K562 (cell line): ENCODE results near the gene ABCA3. TPM values are rescaled to one million over a fixed set of nuclear protein-coding genes. Genes with fewer than 3 reads are reported as not detected.

Experiments used
- ARHGAP35 ChIP-seq: fragments of 450-650 bp; IDR thresholded peaks from 2 replicates; pipeline ENCODE4 v1.6.1; 2018; ENCODE audit not compliant: partially characterized antibody
- ATF1 ChIP-seq, 2 experiments: fragments of 450-650 bp in 1 of 2; IDR thresholded peaks; 2 replicates each; pipeline ENCODE4 v1.6.1; 2016; ENCODE audit warnings: missing compliant biosample characterization in 1 of 2, missing genetic modification characterization in 1 of 2
- CAMTA2 ChIP-seq: fragments of 250-450 bp; sonication (Bioruptor Pico); conservative IDR thresholded peaks from 2 replicates; pipeline ENCODE4 v1.5.1; 2022
- CCNT2 ChIP-seq: IDR thresholded peaks from 2 replicates; pipeline ENCODE4 v1.6.1; 2011; ENCODE audit warnings: borderline replicate concordance, low read depth, mild to moderate bottlenecking, moderate library complexity, mixed read lengths, low read length; ENCODE audit not compliant: insufficient read length; ENCODE audit errors: extremely low read depth
- CXXC5 ChIP-seq: fragments of 250-450 bp; sonication (Bioruptor Pico); IDR thresholded peaks from 2 replicates; pipeline ENCODE4 v1.8.0; 2022; ENCODE audit warnings: inconsistent platforms, mild to moderate bottlenecking, moderate library complexity
- ESRRA ChIP-seq: fragments of 450-650 bp; IDR thresholded peaks from 2 replicates; pipeline ENCODE4 v1.6.1; 2014; ENCODE audit warnings: low read depth, mild to moderate bottlenecking, moderate library complexity, borderline replicate concordance
- HDAC6 ChIP-seq: IDR thresholded peaks from 2 replicates; pipeline ENCODE4 v1.6.1; 2012; ENCODE audit warnings: low read depth, mild to moderate bottlenecking, control low read depth, inconsistent platforms, low read length, moderate library complexity
- HDAC8 ChIP-seq: fragments of 450-650 bp; IDR thresholded peaks from 2 replicates; pipeline ENCODE4 v1.6.1; 2016; ENCODE audit warnings: mild to moderate bottlenecking, missing genetic modification characterization, moderate library complexity, missing compliant biosample characterization
- KDM5B ChIP-seq: fragments of 200-600 bp; sonication (generic); IDR thresholded peaks from 2 replicates; pipeline ENCODE4 v1.6.1; 2012; ENCODE audit warnings: low read depth, mild to moderate bottlenecking, moderate library complexity, low read length, control low read depth, inconsistent platforms; ENCODE audit not compliant: insufficient replicate concordance
- NFRKB ChIP-seq: fragments of 450-650 bp; IDR thresholded peaks from 2 replicates; pipeline ENCODE4 v1.6.1; 2016; ENCODE audit warnings: low read depth
- NFXL1 ChIP-seq: fragments of 450-650 bp; formaldehyde crosslinking; IDR thresholded peaks from 2 replicates; pipeline ENCODE4 v1.4.0; 2021; ENCODE audit warnings: mild to moderate bottlenecking
- PHF20 ChIP-seq: fragments of 450-650 bp; IDR thresholded peaks from 2 replicates; pipeline ENCODE4 v1.6.1; 2018; ENCODE audit not compliant: partially characterized antibody
- PPARD ChIP-seq: fragments of 250-450 bp; sonication (Bioruptor Pico); IDR thresholded peaks from 2 replicates; pipeline ENCODE4 v1.8.0; 2022; ENCODE audit warnings: inconsistent platforms, mild to moderate bottlenecking, moderate library complexity
- PYGO2 ChIP-seq: fragments of 450-650 bp; IDR thresholded peaks from 2 replicates; pipeline ENCODE4 v1.6.1; 2016; ENCODE audit warnings: mild to moderate bottlenecking, missing genetic modification characterization, moderate library complexity, missing compliant biosample characterization
- RFX5 ChIP-seq: IDR thresholded peaks from 2 replicates; pipeline ENCODE4 v1.6.1; 2011; ENCODE audit warnings: low read depth, mild to moderate bottlenecking, improper control_type of control experiment, low read length
- SMAD1 ChIP-seq: fragments of 150-350 bp; IDR thresholded peaks from 2 replicates; pipeline ENCODE4 v1.6.1; 2014; ENCODE audit warnings: low read length, low read depth; ENCODE audit not compliant: partially characterized antibody
- STAT5A ChIP-seq: IDR thresholded peaks from 2 replicates; pipeline ENCODE4 v1.6.1; 2012; ENCODE audit warnings: low read length, inconsistent platforms, borderline replicate concordance
- TAL1 ChIP-seq: fragments of 450-650 bp; IDR thresholded peaks from 2 replicates; pipeline ENCODE4 v1.6.1; 2016; ENCODE audit warnings: mild to moderate bottlenecking
- TEAD1 ChIP-seq, 2 experiments: fragments of 450-650 bp in 1 of 2; sonication (generic) in 1 of 2; formaldehyde crosslinking; IDR thresholded peaks; 2 replicates each; pipeline versions ENCODE4 v1.4.0 to v1.8.0; 2020 to 2022; ENCODE audit warnings: mild to moderate bottlenecking in 2 of 2, missing genetic modification reagents in 1 of 2
- ZFP36 ChIP-seq: fragments of 150-350 bp; IDR thresholded peaks from 2 replicates; pipeline ENCODE4 v1.6.1; 2018; ENCODE audit warnings: low read length, low read depth; ENCODE audit not compliant: partially characterized antibody
- ZNF282 ChIP-seq: sonication (generic); formaldehyde crosslinking; IDR thresholded peaks from 2 replicates; pipeline ENCODE4 v1.8.1; 2023; ENCODE audit warnings: missing genetic modification reagents
- ZNF583 ChIP-seq: fragments of 250-450 bp; sonication (Bioruptor Pico); IDR thresholded peaks from 2 replicates; pipeline ENCODE4 v1.4.0; 2020
- polyA plus RNA-seq, 8 experiments: library from polyadenylated mRNA; depleted of rRNA in 4 of 8; stranded (reverse) in 5 of 8; unstranded in 3 of 8; fragments of >200 nt; fragmentation: Nextera tagmentation in 2 of 8; fragmentation: Illumina TruSeq in 1 of 8; extraction: Ambion mirVana in 2 of 8; extraction: Trizol in 1 of 8; gene quantifications; 2 replicates each; pipeline versions ENCODE4 v1.2.1 to v1.2.3, GENCODE V29; 2011 to 2014; ENCODE audit warnings: inconsistent platforms in 1 of 8, missing spikeins in 1 of 8
- total RNA-seq, 7 experiments: library from RNA; depleted of rRNA in 6 of 7; stranded (reverse); fragments of >200 nt in 6 of 7; fragmentation: Illumina TruSeq in 2 of 7; extraction: Trizol in 2 of 7; gene quantifications; 2 replicates each; pipeline versions ENCODE4 v1.2.1 to v1.2.3, GENCODE V29; 2011 to 2021; ENCODE audit warnings: low replicate concordance in 1 of 7
- TF ChIP-seq, protein P1 (sequence below): IDR thresholded peaks from 2 replicates; pipeline ENCODE4 v1.6.1; 2012; ENCODE audit warnings: low read depth, low read length, improper control_type of control experiment, borderline replicate concordance
- TF ChIP-seq, protein P2 (sequence below): fragments of 450-650 bp; IDR thresholded peaks from 2 replicates; pipeline ENCODE4 v1.6.1; 2016
- TF ChIP-seq, protein P3 (sequence below): fragments of 450-650 bp; IDR thresholded peaks from 2 replicates; pipeline ENCODE4 v1.6.1; 2016; ENCODE audit warnings: mild to moderate bottlenecking

Gene ABCA3
- total and polyA plus RNA-seq, 9 of the 15 experiments (the other 6 are each of a cell fraction or from before 2014, with no cell fraction given) = 0.66 to 23.7 (median 6.9) TPM

- TF ChIP-seq RFX5 = no peak
- TF ChIP-seq ESRRA = peak; percentile 78
- TF ChIP-seq TAL1 = no peak
- TF ChIP-seq NFRKB = peak; percentile 87
- TF ChIP-seq CAMTA2 (CRISPR knock-in tag) = peak; percentile 82; the same call in 1 of the 2 replicates
- TF ChIP-seq HDAC6 = no peak
- no peak for TF ChIP-seq ARHGAP35
- peak; percentile 69 for TF ChIP-seq SMAD1
- TF ChIP-seq PPARD (CRISPR knock-in tag) = no peak
- 0 out of 2 replicates have a peak, but pooled peaks have one; percentile 6 for TF ChIP-seq ZNF583 (CRISPR knock-in tag)
- TF ChIP-seq ZFP36 = no peak
- TF ChIP-seq, protein P1, sequence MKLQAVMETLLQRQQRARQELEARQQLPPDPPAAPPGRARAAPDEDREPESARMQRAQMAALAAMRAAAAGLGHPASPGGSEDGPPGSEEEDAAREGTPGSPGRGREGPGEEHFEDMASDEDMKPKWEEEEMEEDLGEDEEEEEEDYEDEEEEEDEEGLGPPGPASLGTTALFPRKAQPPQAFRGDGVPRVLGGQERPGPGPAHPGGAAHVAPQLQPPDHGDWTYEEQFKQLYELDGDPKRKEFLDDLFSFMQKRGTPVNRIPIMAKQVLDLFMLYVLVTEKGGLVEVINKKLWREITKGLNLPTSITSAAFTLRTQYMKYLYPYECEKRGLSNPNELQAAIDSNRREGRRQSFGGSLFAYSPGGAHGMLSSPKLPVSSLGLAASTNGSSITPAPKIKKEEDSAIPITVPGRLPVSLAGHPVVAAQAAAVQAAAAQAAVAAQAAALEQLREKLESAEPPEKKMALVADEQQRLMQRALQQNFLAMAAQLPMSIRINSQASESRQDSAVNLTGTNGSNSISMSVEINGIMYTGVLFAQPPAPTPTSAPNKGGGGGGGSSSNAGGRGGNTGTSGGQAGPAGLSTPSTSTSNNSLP = no peak
- TF ChIP-seq ZNF282 (CRISPR knock-in tag) = no peak
- TF ChIP-seq TEAD1 (CRISPR knock-in tag; IDR thresholded peaks at IDR 0.05) = peak; percentile 35 to 46; a peak in 2 of 4 replicates
- TF ChIP-seq HDAC8 (tag) = no peak
- TF ChIP-seq ATF1 (CRISPR knock-in tag; IDR thresholded peaks at IDR 0.05) = peak; percentile 98
- TF ChIP-seq ATF1 (tag; IDR thresholded peaks at IDR 0.05) = peak; percentile 100
- no peak for TF ChIP-seq PYGO2 (tag)
- TF ChIP-seq STAT5A = no peak
- TF ChIP-seq CCNT2 = no peak
- TF ChIP-seq, protein P2, sequence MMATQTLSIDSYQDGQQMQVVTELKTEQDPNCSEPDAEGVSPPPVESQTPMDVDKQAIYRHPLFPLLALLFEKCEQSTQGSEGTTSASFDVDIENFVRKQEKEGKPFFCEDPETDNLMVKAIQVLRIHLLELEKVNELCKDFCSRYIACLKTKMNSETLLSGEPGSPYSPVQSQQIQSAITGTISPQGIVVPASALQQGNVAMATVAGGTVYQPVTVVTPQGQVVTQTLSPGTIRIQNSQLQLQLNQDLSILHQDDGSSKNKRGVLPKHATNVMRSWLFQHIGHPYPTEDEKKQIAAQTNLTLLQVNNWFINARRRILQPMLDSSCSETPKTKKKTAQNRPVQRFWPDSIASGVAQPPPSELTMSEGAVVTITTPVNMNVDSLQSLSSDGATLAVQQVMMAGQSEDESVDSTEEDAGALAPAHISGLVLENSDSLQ = no peak
- TF ChIP-seq NFXL1 (CRISPR knock-in tag) = no peak
- TF ChIP-seq CXXC5 (CRISPR knock-in tag) = peak; percentile 86
- peak; percentile 99 for TF ChIP-seq PHF20
- TF ChIP-seq, protein P3, sequence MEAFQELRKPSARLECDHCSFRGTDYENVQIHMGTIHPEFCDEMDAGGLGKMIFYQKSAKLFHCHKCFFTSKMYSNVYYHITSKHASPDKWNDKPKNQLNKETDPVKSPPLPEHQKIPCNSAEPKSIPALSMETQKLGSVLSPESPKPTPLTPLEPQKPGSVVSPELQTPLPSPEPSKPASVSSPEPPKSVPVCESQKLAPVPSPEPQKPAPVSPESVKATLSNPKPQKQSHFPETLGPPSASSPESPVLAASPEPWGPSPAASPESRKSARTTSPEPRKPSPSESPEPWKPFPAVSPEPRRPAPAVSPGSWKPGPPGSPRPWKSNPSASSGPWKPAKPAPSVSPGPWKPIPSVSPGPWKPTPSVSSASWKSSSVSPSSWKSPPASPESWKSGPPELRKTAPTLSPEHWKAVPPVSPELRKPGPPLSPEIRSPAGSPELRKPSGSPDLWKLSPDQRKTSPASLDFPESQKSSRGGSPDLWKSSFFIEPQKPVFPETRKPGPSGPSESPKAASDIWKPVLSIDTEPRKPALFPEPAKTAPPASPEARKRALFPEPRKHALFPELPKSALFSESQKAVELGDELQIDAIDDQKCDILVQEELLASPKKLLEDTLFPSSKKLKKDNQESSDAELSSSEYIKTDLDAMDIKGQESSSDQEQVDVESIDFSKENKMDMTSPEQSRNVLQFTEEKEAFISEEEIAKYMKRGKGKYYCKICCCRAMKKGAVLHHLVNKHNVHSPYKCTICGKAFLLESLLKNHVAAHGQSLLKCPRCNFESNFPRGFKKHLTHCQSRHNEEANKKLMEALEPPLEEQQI = no peak; the same call in 1 of the 2 replicates
- peak; percentile 91 for TF ChIP-seq KDM5B
Observed at GRCh38 chr16:2267913-2268666, 72.4 kb downstream of the ABCA3 start, which contains the start of gene RNPS1 (continued).
